Hippocampal formation (tissue), 2 donors: Measurements from ENCODE around the gene USP48.
A peak's percentile ranks its signal among the peaks of the same experiment; 100 is the strongest.

Experiments
- DNase-seq, 2 donors: peaks; one replicate each; lab custom pipeline; 2025; lab: John Stamatoyannopoulos, UW

Gene USP48

GRCh38 chr1:21668232-21668950, 114.6 kb downstream of the USP48 start:
- no peak for DNase-seq

- no peak for DNase-seq
Measured at GRCh38 chr1:21667348-21668231, 115.4 kb downstream of the USP48 start.

- no peak for DNase-seq
Measured at GRCh38 chr1:21666576-21667320, 116.2 kb downstream of the USP48 start.

- no peak for DNase-seq
Measured at GRCh38 chr1:21665711-21666575, 117.0 kb downstream of the USP48 start.

- no peak for DNase-seq
Measured at GRCh38 chr1:21664806-21665588, 118.0 kb downstream of the USP48 start.

- no peak for DNase-seq
Measured at GRCh38 chr1:21663951-21664805, 118.8 kb downstream of the USP48 start.

- DNase-seq, result peak in 1 of 2 donors; percentile 40
Measured at GRCh38 chr1:21663248-21663950, 119.5 kb downstream of the USP48 start.

GRCh38 chr1:21662426-21663247, 120.3 kb downstream of the USP48 start:
- DNase-seq, result no peak

GRCh38 chr1:21661886-21662285, 121.1 kb downstream of the USP48 start:
- no peak for DNase-seq

- no peak for DNase-seq
Measured at GRCh38 chr1:21659924-21660326, 123.0 kb downstream of the USP48 start.

GRCh38 chr1:21659099-21659923, 123.6 kb downstream of the USP48 start:
- peak; percentile 51 to 74 for DNase-seq

GRCh38 chr1:21657456-21658190, 125.3 kb downstream of the USP48 start:
- no peak for DNase-seq

- DNase-seq, result no peak
Measured at GRCh38 chr1:21655748-21656147, 127.2 kb downstream of the USP48 start.

GRCh38 chr1:21655259-21655658, 127.7 kb downstream of the USP48 start:
- DNase-seq, result peak in 1 of 2 donors; percentile 29

- DNase-seq, result no peak
Measured at GRCh38 chr1:21654209-21654608, 128.7 kb downstream of the USP48 start.

- peak; percentile 89 for DNase-seq
Measured at GRCh38 chr1:21653744-21654100, 129.2 kb downstream of the USP48 start.
